ENCODE measurements around the gene DAAM2.

Gene DAAM2

DNA sequence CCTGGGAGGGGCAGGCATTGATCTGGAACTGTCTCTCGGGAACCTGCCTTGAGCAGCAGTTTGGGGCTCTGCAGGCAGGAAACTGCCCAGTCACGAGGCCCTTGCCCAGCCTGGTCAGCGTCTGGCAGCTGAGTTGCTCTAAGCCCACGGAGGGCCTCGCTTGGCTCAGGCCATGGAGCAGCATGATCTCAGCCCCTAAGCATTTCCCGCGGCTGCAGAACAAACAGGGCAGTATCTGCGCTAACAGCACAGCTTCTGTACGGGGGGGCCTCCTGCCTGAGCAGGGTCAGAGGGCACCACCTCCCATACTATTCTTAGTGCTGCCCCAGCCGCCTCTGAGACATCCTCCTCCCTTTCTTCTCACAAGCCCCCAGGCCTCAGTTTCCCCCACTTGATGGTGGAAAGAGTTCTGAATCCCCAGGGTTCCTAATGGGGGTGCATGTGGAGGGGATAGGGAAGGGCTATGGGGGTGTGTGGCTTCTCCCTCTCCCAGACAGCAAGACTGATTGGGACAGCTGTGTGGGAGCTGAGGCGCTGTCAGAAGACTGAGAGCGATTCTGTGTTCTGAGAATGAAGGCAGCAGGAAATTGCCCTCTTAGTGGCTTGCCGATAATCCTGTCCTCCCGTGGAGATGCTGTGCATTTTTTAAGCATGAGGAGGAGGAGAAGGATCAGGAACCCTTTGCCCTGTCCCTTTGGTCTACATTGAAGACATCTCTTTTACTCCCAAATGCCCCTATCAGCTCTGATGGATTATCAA is 95.7 kb downstream of the DAAM2 start:
- no peak for DNase-seq (ENCODE audit: low spot score)

DNA sequence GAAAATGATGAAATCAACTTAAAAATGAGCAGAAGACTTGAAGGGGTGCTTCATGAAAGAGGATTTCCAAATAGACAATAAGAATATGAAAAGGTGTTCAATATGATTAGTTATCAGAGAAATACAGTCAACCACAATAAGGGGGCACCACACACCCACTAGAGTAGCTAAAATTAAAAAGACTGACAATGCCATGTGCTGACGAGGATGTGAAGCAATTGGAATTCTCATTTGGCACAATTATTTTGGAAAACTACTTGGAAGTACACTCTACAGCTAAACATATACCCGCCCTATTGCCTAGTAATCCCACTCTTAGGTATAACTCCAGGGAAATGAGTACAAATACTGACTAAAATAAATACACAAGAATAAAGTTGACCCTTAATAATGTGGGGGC is 97.1 kb downstream of the DAAM2 start:
- no peak for DNase-seq (ENCODE audit: low spot score)

DNA sequence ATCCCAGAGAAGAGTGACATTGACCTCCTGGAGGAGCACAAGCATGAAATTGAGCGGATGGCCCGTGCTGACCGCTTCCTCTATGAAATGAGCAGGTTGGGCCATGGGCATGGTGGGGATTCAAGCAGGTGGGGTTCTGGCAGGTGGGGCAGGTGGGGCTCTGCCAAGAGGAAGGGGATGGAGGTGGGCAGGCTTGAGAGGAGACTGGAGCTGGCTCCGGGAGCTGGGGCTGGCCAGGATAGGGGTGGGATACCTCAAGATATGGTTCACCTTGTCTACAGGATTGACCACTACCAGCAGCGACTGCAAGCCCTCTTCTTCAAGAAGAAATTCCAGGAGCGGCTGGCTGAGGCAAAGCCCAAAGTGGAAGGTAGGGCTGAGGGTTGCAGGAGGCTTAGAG is 99.2 kb downstream of the DAAM2 start:
- no peak for DNase-seq (ENCODE audit: low spot score)

DNA sequence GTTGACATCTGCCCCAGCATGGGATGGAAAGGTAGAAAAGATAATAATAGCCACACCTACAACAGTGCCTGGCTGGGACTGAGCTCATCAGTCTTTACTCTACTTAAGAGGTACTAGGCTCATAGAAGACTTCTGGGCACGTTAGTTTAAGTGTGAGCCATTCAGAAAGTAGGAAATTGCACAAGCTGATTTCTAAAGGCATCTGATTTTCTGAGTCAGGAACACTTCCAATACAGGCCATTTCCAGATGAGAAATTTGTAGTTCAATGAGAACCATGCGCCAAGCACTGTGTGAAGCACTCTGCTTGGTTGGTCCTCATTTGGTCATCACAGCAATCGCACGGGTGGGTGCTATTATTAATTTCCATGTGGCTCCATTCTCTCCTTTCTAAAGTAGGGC is 99.8 kb downstream of the DAAM2 start:
- DNase-seq (ENCODE audit: low spot score) = no peak

DNA sequence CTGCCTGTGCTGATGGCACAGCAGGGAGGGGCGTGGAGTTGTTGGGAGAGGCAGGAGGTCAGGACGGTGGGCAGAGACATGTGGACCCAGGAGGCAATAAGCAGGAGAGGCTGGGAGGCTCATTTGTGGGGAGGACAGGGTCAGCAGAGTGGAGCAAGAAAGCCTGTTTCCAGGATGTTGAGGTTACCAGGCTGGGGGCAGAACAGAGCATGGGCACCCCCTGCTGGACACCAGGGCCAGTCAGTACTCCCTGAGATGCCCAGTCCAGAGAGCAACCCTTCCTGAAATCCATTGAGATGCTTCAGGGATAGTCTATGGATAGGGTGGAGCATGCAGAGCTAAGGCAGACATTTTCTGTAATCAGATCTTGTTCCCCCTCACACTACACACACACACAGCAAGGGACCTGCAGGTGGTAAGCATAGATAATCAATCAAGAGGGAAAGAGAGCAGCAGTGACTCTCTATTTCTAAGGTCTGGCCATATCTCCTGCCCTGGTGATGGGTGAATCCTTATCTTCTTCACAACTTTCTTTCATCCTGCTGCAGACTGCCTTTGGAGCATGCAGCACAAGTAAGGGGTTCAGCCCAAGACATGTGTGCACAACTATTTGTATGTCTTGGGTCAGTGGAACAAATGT is 100.4 kb downstream of the DAAM2 start:
- no peak for DNase-seq (ENCODE audit: low spot score)

DNA sequence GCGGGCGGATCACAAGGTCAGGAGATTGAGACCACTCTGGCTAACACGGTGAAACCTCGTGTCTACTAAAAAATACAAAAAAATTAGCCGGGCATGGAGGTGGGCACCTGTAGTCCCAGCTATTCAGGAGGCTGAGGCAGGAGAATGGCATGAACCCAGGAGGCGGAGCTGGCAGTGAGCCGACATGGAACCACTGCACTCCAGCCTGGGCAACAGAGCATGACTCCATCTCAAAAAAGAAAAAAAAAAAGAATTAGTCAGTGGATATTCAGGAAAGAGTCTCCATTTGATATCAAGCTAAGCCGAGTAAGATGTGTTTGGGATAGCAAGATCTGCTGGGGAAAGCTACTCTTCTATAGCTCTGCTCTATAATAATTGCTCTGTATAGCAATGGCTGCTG is 101.1 kb downstream of the DAAM2 start:
- DNase-seq (ENCODE audit: low spot score) = no peak

DNA sequence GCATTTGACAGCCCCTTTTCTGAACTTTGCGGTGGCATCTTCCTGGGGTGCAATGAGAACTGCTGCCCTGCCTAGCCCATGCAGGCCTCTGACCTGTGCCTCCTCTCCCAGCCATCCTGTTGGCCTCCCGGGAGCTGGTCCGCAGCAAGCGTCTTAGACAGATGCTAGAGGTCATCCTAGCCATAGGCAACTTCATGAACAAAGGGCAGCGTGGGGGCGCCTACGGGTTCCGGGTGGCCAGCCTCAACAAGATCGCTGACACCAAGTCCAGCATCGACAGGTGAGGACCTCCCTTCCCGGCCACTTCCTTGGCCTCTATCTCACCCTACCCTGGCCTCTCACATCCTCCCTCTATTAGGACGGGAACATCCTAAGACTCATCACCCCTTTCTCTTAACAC is 104.5 kb downstream of the DAAM2 start:
- no peak for DNase-seq (ENCODE audit: low spot score)

DNA sequence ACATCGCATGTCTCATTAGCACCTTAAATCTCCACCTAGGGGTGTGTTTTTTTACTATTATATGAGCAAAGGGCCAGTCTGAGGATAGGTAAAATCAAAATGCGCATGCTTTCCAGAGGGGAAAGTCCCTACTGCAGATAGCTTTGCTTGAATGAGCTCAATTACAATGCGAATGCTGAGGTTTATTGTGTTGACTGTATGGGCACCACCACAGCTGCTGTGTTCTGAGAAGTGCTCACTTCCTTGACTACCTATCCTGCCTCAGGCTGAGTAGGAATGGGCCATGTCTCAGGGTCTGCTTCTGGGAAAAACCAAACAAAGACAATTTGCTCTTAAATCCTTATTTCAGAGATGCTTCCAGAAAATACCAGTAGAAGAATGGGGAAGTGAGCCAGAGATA is 105.5 kb downstream of the DAAM2 start:
- DNase-seq (ENCODE audit: low spot score) = no peak

DNA sequence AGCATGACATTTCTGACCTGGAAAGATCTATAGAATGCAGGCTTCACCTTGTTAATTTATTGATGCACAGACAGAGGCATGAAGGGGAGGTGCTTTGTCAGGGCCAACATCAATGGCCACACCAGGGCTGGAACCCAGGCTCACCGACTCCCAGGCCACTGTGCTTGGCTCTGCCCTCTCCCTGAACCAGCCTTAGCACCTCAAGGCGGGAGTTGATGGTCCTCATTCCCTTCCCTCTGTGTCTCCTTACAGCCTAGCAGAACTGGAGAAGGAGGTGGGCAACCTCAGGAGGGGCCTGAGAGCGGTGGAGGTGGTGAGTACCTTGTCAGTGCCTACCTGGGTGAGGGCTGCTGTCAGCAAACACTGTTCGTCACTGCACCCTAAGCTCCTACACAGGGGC is 106.4 kb downstream of the DAAM2 start:
- DNase-seq (ENCODE audit: low spot score) = no peak

DNA sequence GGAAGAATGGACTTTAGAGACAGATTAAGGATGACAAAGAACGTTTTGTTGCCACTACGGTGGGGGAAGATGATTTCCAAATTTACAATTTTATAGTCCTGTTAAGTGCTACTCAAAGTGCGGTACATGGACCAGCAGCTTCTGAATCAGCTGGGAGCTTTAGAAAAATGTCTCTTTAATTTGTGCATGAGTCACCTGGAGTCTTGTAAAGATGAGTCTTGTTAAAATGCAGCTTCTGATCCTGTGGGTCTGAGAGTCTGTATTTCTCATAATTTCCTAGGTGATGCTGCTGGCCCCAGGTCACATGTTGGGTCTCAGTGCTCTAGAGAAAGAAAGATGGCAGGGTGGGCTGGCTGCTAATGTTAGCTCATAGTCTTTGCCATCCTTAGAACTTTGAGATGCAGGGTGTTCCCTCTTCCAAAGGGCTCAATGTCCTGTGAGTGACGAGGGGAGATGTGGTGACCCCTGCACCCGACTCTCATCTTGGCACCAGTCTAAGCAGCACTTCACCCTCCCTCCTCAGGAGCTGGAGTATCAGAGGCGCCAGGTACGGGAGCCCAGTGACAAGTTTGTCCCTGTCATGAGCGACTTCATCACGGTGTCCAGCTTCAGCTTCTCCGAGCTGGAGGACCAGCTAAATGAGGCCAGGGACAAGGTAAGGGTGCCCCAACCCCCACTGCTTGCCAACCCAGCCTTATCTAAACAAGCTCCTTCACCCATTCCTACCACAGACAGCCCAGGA is 107.5 kb downstream of the DAAM2 start:
- DNase-seq (ENCODE audit: low spot score) = no peak

DNA sequence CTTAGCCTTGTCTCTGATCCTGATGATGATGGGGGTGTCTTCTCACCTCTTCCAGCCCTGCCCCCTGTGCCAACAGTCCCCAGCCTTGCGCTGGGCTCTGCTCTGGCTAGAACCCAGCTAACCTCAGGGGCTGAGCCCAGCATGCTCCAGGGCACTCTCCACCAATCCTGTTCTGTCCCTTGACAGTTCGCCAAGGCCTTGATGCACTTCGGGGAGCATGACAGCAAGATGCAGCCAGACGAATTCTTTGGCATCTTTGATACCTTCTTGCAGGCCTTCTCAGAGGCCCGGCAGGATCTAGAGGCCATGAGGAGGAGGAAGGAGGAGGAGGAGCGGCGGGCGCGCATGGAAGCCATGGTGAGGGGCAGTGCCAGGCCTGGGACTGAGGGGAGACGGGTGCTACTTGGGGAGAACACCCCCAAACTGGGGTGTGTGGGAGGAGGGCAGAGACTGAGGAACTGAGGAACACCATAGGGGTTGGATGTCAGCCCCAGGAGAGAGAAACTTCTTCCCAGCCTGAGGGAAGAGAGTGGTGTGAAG is 109.0 kb downstream of the DAAM2 start:
- no peak for DNase-seq (ENCODE audit: low spot score)

DNA sequence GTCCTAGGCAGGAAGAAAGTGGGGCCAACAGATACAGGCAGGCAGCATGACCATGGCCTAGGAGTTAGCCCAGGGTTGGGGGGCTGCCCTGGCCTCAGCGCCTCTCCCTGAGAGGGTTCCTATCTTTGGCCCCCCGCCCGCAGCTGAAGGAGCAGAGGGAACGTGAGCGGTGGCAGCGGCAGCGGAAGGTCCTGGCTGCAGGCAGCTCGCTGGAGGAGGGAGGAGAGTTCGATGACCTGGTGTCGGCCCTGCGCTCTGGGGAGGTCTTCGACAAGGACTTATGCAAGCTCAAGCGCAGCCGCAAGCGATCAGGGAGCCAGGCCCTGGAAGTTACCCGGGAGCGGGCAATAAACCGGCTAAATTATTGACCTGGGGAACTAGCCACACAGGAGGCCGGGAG is 109.5 kb downstream of the DAAM2 start:
- DNase-seq (ENCODE audit: low spot score) = no peak

DNA sequence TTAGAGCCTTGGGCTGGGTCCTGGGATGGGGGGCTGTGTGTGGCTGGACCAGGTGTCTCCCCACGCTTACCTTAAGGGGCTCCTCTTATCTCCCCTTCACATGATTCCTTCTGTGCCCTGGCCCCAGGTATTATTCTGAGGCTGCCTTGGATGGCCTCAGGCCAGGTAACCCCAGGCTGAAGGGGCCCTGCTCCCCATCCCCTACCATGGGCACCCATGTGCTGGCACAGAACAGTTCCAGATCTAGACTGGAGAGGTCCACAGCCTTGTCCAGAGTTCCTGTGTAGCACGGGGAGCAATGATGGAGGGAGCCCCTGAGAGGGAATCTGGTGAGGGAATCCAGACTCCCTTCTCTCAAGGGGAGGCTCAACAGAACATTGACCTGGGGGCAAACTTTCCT is 110.0 kb downstream of the DAAM2 start:
- DNase-seq (ENCODE audit: low spot score) = no peak

DNA sequence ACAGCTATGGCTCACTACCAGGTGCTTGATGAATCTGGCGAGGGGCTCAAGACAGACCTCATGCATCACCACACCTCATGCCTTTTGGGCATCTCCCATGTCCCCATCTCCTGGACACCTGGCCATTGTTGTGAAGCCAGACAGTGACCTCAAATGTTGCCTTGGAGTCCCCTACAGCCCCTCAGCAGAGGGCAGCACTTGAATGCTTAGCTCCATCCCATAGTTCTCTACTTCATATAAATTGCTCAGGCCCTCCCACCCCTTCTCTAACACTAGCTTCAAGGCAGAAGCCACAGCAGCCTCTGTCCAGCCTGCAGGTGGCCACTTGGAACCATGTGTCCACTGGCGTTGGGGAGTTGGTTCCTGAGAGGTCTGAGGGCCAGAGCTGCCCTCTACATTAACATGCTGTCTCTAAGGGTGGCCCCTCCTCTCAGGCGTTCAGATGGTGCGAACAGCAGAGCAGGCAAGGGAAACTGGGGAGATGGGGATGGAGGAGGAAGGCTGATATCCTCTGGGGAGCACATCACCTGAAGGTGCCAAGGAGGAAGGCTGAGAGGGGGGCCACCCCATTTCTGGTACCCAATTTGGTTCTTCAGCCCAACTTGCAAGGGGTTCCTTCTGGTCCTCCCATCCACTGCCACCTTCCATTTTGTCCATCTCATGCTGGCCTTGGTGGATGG is 110.8 kb downstream of the DAAM2 start:
- DNase-seq (ENCODE audit: low spot score) = no peak

DNA sequence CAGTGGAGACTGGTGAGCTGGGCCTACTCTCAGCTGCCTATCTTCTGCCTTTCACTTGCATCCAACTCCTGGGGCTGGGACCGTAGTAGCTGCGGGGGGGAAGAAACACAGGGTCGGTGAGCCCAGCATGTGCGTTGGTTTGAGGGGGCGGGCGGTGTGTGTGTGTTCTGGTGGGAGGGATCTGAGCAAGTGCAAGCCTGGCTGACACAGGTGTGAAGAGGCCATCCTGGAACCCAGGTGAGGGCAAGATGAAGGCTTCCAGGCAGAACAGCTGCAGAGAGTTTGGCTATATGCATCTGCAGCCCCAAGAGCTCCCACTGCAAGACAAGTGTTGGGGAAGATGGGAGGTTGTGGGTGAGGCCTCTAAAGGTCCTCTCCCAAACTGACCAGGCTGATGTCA is 111.5 kb downstream of the DAAM2 start:
- no peak for DNase-seq (ENCODE audit: low spot score)

DNA sequence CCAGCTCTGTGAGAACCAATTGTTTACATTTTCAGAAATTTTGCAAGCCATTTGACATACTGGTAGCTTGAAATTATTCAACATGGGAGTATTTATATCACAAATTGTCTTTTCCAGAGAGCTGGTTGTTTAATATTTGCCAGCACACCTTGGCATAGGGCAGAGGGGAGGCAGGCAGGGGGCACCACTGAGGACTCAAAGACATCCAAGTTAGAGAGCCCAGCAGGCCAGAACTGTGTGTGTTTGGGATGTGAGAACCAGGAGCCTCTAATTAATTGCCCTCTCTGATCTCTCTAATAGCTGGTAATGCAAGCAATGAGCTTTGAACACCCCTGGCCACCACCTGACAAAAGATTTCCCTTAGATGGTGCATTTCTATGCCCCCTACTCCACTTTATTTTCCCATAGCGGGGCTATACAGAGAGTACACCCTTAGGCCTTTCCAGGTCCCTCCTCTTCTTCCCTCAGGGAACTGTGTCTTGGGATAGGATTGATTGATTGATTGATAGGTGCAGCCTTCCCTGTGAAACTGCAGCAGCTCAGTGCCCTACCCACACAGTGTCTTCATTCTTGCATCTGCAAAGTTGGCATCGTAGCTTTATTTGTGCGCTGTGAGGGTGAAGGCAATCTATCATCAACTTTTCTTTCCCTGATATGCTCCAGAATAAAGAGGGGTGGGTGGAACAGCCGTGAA is 112.9 kb downstream of the DAAM2 start:
- no peak for DNase-seq (ENCODE audit: low spot score)

DNA sequence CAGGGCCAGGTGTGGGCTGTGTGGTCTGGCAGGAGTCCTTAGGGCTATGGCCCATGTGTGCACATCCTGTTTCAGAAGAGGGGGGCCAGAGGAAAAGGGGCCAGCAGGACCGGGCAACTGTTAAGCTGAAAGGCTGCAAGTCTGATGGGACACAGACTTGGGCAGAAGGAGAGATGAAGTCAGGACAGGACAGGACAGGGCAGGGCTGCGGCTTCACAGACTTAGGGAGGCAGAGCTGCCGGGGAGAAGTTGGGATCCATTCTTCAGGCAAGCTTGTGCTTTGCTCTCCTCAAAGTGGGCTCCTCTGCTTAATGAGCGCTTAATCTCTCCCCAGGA is 113.4 kb downstream of the DAAM2 start:
- DNase-seq (ENCODE audit: low spot score) = no peak

DNA sequence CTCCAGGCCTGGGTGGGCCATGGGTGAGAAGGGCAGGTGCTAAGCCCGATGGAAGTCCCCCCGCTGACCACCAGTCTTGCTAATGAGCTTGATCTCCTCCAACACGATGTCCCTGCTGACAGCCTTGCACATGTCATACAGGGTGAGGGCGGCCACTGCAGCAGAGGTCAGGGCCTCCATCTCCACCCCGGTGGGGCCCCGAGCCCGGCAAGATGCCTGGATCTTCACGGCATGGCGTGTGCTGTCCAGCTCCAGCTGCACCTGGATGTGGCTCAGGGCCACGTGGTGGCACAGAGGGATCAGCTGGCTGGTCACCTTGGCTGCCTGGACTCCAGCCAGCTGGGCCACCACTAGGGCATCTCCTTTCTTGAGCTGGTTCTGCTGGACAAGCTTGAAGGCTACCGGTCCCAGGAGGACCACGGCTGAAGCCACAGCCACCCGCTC is 114.2 kb downstream of the DAAM2 start:
- no peak for DNase-seq (ENCODE audit: low spot score)

DNA sequence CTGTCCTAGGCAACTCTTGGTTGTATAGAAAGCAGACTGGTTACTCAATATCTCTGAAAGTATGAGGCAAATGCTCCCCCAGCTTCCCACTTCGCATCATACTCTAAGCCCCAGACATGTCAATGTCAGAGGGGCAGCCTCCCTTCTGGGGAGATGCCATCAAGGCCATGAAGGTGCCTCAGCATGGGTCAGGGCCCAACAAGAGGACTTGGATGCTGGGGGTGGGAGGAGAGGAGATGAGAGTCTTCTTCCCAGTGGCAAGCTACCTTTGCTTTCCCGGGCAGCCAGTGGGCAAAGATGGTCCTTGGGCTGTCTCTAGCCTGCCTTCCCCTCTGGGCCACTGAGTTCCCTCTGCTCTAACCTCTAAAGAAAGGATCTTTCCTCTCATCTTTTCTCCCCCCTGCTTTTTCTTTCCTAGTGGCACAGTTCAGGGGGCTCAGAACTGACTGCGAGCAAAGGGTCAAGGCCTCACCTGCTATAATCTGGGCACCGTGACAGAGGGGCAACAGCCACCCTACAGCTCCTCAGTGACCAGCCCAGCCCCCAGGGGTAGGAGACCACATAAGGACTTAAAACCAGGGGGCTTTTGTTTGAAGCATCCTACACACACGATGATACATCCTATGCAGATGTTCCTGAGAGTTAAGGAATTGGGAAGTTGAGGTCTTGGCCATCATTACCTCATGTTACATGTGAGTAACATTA is 115.8 kb downstream of the DAAM2 start:
- no peak for DNase-seq (ENCODE audit: low spot score)

DNA sequence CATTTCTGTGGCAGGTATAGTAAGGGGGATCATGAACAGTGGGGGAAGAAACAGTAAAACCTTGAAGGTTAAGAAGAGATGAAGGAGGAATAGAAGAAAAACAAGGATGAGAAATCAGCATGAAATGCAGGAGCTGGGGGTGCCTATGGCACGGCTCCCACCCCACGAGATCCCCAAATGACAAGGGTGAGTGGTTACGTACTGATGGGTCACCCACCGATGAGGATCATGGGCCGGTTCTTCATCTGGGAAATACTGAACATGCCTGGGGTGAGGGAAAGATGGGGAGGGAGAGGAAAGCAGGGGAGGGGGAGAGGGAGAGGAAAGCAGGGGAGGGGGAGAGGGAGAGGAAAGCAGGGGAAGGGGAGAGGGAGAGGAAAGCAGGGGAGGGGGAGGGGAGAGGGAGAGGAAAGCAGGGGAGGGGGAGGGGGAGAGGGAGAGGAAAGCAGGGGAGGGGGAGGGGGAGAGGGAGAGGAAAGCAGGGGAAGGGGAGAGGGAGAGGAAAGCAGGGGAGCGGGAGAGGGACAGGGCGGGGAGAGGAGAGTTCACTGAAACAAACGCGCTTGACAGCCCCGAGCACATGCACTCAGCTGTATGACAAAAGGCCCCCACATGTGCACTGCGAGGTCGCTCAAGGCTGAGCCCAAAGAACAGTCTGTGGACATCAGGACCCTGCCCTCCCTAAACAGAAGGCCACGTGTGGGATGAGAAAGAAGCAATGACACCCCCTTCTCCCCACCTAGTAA is 116.8 kb downstream of the DAAM2 start:
- DNase-seq (ENCODE audit: low spot score) = no peak

DNA sequence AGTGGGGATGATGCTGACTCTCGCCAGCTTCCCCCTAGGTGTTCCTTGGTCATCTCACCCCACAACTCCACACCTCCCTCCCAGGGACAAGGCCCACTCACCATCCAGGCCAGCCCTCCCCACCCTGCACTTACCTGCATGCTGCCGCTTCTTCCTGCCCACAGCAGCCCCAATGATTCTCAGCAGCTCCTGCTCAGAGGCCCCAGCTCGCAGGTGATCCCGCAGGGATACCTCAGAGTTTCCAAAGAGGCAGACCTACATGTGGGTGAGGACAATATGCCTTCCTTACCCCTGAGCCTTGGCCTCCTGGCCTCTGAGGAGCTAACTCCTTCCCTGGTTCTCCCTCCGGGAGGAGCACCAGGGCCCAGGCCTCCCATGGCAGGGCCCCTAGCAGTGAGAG is 117.5 kb downstream of the DAAM2 start:
- no peak for DNase-seq (ENCODE audit: low spot score)
